Measurements from ENCODE around the gene CDK5R2.

DNA sequence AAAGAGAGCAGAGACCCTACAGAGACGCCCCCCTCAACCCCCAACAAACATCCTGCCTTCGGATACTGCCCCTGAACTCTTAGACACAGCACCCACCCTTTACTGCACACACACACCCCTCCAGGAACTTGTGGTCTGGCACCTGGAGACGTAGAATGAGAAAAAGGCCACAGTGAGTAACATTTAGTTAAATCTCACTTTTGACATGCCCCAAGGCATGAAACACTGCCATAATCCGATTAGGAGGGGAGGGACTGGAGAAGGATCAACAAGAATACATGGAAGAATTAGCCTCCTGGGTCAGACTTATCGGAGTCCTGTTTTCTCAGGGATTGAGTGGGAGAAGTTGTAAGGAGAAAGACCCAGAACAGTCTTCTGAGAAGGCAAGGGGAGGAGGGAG lies 4.1 kb downstream of the CDK5R2 start:
- TF ChIP-seq GATA2 (IDR thresholded peaks at IDR 0.05; ENCODE audit: low read depth, low read length) (no peak), GATA3 (IDR thresholded peaks at IDR 0.05; ENCODE audit: low read depth, low read length) (no peak)
